AG10803 (cell line): ENCODE results near the gene CHID1.

Experiments used
- DNase-seq: peaks from one replicate; pipeline ENCODE4 v3.0.0; 2010; ENCODE audit warnings: low read depth
- H3K4me3 ChIP-seq: 2 replicates; pipeline ENCODE4 v1.5.1; 2011; ENCODE audit warnings: mild to moderate bottlenecking, low read length, control low read depth
- TF ChIP-seq, protein P1 (sequence below): conservative IDR thresholded peaks from 2 replicates; pipeline ENCODE4 v1.5.1; 2011; ENCODE audit warnings: mild to moderate bottlenecking, low read length, control low read depth, inconsistent platforms

CHID1 gene

DNA sequence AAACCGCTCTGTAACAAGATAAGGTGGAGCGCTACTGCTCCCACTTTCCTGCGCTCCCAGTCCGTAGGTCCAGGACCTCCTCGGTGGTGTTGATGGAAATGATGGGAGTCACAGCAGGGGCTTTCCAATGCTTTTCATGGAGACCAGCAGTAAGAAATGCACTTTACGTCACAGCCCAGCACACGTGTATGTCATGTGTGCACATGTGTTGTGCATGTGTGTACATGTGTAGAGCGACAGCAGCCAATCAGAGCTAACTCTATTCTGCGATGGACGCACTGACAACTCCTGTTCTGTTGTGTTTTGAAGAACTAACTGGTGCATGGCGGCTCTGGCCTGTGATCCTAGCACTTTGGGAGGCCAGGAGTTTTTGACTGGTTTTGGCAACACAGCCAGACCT lies 1.2 kb downstream of the CHID1 start:
- TF ChIP-seq, protein P1, sequence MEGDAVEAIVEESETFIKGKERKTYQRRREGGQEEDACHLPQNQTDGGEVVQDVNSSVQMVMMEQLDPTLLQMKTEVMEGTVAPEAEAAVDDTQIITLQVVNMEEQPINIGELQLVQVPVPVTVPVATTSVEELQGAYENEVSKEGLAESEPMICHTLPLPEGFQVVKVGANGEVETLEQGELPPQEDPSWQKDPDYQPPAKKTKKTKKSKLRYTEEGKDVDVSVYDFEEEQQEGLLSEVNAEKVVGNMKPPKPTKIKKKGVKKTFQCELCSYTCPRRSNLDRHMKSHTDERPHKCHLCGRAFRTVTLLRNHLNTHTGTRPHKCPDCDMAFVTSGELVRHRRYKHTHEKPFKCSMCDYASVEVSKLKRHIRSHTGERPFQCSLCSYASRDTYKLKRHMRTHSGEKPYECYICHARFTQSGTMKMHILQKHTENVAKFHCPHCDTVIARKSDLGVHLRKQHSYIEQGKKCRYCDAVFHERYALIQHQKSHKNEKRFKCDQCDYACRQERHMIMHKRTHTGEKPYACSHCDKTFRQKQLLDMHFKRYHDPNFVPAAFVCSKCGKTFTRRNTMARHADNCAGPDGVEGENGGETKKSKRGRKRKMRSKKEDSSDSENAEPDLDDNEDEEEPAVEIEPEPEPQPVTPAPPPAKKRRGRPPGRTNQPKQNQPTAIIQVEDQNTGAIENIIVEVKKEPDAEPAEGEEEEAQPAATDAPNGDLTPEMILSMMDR: no peak
- peak overlapping the region; percentile 76 for H3K4me3 ChIP-seq
- DNase-seq: no peak

DNA sequence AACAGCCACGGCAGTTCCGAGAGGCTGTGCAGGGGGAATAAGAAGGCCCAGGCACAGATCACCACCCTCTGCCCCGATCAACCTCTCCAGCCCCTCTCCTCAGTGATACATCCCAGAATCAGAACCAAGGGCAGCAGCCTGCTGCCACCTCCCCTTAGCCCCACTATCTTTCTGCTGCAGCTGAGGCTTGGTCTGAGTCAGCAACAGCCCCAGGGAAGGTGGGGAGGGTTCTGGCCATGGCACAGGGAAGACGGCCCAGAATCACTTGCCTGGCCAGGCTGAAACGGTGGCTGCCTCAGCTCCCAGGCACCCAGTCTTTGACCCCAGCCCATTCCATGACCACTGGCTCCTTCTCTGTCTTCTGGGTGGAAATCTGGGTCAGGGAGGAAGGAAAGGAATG lies 2.3 kb downstream of the CHID1 start:
- no peak for DNase-seq
- TF ChIP-seq, protein P1: no peak
- H3K4me3 ChIP-seq: no peak overlapping the region

DNA sequence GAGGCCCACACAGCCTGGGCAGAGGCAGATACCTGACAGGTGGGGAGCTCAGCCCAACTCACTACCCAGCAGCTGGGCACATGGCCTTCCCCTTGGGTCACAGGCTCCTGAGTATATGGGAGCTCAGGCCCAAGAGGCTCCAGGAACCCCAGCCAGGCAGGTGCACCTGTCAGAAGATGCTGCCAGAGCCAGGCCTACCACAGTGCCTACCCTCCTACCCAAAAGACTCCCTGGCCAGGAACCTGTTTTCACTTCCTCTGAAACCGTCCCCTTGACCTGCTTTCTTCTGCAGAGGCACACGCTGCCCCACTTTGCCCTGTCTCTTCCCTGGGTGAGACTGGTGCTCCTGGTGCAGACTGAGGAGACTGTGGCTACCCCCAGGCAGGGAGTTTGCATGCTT lies 2.9 kb downstream of the CHID1 start:
- H3K4me3 ChIP-seq: no peak overlapping the region
- DNase-seq: no peak
- TF ChIP-seq, protein P1: no peak

DNA sequence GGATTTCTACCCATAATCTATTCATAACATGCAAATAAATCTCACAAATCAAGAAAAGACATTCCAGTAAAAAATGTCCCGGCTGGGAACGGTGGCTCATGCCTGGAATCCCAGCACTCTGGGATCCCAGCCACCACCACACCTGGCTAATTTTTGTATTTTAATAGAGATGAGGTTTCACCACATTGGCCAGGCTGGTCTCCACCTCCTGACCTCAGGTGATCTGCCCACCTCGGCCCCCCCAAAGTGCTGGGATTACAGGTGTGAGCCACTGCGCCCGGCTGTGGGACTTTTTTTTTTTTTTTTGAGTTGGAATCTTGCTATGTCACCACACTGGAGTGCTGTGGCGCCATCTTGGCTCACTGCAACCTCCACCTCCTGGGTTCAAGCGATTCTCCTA lies 4.7 kb downstream of the CHID1 start:
- TF ChIP-seq, protein P1: no peak
- H3K4me3 ChIP-seq: no peak overlapping the region
- no peak for DNase-seq

DNA sequence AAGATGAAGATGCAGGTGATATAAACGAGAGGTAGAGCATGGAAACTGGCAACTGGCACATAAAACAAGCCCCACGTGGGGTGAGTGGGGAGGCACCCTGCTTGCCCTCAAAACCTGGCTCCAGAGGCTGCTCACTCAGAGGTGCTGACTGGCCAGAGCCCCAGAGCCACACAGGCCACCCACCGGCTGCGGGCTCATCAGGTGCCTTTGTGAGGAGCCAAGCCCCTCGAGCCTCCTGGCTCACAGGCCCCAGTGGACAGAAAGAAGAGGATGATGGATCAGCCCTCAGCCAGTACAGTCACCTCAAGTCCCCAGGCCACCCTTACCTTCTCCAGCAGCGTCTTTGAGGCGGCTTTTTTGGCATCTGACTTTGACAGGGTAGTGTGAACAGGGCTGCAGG lies 6.2 kb downstream of the CHID1 start:
- no peak overlapping the region for H3K4me3 ChIP-seq
- TF ChIP-seq, protein P1: no peak
- no peak for DNase-seq

DNA sequence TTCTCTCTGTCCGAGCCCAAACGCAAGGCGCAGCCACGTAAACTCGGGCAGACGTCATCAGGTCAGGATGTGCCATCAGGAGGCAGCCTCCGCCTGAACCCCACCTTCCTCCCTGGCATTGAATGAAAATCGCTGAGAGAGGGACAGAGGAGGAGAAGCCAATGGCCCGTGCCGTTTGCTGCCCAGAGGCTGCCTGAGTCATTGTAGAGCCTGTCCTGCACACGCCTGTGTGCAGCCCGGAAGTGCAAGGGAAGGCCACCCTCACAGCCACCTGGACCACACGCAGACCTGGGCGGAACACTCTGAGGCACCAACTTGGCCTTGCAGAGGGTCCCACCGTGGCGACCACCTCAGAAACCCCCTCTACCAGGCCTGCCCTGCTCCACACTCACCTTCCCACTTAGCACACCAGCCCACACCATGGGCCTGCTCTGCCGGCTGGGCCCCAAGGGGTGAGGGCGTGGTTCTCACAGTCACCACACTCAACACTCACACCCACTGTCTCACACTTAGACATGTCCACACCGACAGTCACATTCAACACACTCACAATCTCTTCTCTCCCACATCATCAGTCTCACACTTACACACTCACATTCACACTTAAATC lies 9.1 kb downstream of the CHID1 start:
- no peak overlapping the region for H3K4me3 ChIP-seq
- no peak for DNase-seq
- TF ChIP-seq, protein P1: no peak

DNA sequence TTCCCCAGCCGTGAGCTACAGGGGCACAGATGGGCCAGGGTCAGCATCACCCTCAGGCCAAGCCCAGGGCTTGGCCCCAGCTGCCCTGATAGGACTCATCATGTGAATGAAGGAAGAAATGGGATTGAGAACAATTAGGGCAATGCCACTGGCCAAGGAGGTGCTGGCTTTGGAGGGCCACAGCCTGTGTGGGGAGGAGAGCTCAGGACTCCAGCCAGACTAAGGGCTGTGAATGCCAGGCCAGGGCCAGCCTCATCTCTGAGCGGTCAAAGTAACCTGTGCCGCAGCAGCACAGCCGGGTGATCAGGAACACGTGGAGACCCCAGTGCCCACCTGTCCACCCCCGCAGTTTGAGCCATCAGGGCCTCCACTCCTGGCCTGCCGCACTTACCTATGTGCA lies 10.1 kb downstream of the CHID1 start:
- DNase-seq: no peak
- TF ChIP-seq, protein P1: no peak
- H3K4me3 ChIP-seq: no peak overlapping the region
